Retina (tissue), 1 donor: ENCODE measurements around the gene MRPL46.

ENCODE experiments used
- DNase-seq: peaks from one replicate; pipeline ENCODE4 v3.0.0-alpha.2; 2016

MRPL46 gene

GRCh38 chr15:88467073-88467934 is at the start of gene MRPL46, which contains the start of gene MRPS11:
Gene MRPL46, minus strand, starts transcription at chr15:88467388. Its CDS starts 11 bp downstream, at chr15:88467377.
Gene MRPS11, plus strand, starts transcription at chr15:88467708. Its CDS starts 10 bp downstream, at chr15:88467718.
- peak; percentile 99 for DNase-seq

DNA sequence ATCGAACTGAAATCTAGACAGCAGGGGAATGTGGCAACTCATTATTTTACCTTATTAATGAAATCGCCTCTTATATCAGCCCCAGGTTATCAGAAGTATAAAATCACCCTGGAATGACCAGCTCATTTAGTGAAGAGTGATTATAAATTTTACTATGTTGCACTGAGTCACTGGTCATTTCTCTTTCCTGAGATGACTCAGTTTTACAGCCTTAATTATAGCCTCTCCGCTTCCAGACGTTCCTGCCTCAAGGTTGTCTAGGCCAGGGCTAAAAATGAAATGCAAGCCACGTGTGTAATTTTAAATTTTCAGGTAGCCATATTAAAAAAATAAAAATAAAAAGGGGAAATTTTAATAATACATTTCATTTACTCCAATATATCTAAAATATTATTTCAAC is 46.0 kb upstream of the MRPL46 start:
- no peak for DNase-seq

DNA sequence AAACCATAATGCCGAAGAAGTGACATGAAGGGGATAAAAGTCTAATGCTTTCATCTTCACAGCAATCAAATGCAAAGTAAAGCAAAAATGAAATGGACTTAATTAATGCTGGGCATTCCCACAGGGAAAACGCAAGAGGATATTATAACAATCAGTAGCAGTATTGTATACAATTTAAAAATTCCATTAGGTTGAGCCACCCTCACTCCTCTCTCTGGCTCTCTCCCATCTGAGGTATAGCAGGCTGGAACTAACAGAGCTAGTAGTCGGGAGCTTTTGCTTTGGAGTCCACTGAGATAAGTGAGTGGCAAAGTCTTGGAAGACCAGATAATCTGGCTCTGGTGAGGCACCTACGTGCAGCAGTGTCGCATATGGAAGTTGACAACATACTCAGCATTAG is 45.4 kb upstream of the MRPL46 start:
- DNase-seq = no peak

DNA sequence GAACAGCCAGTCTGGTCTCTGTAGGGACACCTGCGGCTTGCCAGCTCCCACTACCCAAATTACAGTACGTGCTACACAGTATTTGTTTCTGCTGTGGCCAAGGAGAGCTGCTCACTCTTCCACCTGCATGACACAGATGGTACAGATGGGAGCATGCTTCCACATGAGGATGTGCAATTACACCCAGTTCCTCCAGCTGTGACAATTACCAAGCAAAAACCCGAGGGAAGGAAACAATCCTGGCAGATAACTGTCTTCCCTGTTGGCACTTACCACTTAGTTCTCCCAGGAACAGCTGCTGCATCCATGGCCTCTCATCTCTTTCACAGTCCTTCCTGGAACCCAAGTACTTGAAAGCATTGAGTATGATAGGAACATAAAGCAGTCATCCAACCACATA is 44.9 kb upstream of the MRPL46 start:
- DNase-seq = no peak

GRCh38 chr15:88511161-88511560 is 44.0 kb upstream of the MRPL46 start:
- no peak for DNase-seq

- DNase-seq = no peak
These were observed 42.8 kb upstream of the MRPL46 start for GRCh38 chr15:88509964-88510363.

DNA sequence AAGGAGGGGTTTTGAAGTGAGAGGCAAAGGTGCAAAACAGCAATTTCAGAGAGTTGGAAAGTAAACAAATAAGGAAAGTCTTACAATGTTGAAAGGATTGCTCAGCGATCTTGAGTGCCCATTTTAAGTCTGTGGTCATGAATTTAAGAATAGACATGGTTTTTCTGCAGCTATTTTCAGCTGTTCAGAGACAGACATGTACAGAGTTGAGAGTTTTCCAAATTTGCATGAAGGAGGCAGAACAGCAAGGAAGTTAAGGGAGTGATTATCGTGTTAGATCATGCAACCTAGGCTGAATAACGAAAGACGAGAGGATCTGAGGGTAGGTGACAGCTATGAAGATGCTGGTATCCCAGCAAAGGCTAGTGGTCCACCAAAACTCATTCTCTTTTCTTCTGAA is 42.1 kb upstream of the MRPL46 start:
- no peak for DNase-seq

- no peak for DNase-seq
These were observed 39.4 kb upstream of the MRPL46 start for GRCh38 chr15:88506628-88507027.

- no peak for DNase-seq
These were observed 38.5 kb upstream of the MRPL46 start for GRCh38 chr15:88505721-88506120.

- no peak for DNase-seq
These were observed 37.3 kb upstream of the MRPL46 start for GRCh38 chr15:88504445-88504844.

DNA sequence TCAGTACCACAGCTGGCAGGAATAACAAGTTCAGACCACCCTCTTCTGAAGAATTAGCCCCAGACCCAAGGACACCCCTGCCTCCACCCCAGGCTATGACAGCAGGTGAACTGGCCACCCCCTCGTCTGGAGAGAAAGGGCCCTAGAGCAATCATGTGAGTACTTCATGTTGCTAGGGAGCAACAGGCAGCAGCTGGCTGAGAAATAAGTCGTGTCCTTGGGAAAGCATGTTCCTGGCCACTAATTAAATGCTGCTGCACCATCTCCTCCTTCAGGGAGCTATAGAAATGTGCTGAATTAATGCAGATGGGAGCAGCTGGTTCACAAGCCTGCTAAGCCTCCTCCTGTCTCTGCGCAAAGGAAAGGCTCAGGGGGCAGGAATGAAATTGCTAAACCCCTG is 31.8 kb upstream of the MRPL46 start:
- DNase-seq = peak; percentile 49

- no peak for DNase-seq
These were observed 30.0 kb upstream of the MRPL46 start for GRCh38 chr15:88497109-88497765.

DNA sequence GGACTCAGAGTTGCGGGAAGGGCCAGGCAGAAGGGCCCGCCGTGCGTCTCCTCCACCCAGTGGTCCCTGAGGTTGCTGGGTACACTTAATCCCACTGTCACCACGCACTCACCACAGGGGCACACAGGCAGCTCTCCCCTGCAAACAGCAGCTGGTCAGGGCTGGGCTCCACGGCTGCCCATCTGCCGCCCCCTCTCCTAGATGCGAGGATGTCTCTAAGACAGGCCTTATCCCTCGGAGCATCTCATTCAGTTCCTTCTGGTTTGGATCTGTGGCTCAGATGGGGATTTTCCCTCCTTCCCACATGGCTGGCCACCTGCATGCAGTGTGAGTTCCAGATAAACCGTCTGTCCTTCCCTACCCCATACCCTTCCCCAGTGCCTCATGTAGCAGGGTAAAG is 26.7 kb upstream of the MRPL46 start:
- peak; percentile 54 for DNase-seq

DNA sequence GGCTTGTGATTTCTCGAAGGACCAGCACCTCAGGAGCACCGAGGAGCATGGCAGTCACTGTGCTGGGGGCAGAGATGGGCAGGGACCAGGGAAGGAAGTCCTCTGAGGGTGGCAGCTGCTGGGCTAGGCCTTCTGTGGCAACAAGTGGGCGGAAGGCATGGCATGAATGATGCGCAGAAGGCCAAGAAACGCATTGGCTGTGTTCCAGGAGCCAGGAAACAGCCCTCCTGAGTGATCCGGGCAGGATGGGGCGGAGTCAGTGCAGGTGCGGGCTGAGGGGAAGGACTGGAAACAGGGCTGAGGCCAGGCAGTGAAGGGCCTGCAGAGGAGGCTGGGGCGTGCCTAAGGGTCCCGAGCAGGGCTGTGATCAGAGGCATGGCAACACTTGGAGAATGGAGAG is 24.0 kb upstream of the MRPL46 start:
- DNase-seq = no peak

DNA sequence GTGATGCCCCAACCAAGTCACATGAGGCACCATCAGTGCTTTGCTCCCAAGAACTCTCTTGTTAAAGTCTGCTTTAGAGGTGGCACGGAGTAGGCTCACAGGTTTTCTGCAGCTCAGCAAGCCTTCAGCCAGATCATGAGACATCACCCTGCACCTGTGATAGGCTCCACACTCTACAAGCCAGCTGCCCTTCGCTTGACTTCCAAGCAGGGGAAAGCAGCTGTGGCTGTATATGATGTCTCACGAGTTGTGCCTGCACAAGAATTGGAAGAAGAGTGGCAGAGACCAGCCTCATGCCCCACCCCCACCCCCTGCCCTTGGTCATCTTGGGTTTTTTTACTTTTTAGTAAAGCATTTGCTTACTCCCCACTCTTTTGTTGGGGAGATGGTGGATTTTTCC is 22.8 kb upstream of the MRPL46 start:
- no peak for DNase-seq

GRCh38 chr15:88489321-88489720 is 22.1 kb upstream of the MRPL46 start:
- DNase-seq = no peak

GRCh38 chr15:88487796-88488523 is 20.8 kb upstream of the MRPL46 start:
- peak; percentile 11 for DNase-seq

DNA sequence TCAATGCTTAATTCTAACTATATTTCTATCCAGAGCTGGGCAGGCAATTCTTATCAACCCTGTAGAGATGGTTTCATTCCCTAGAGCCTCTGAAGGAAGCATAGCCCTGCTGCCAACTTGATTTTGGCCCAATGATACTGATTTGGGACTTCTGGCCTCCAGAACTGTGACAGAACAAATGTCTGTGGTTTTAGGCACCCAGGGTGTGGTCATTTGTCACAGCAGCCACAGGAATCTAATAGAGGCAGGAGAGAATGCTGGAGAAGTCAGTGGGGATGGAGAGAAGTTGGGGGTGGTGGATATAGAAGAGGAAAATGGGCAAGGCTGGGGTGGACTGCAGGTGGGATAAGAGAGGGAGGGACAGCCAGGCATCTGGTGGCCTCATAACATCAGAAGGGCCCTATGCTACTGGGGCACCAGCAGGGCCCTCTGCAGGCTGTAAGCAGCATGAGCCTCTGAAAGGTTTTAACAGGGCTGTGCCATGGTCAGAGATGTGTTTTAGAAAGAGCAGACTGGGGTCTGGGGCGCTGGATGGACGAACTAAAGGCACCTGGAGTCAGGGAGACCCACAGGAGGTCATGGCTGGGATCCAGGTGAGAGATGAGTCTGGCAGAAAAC is 20.1 kb upstream of the MRPL46 start:
- no peak for DNase-seq

DNA sequence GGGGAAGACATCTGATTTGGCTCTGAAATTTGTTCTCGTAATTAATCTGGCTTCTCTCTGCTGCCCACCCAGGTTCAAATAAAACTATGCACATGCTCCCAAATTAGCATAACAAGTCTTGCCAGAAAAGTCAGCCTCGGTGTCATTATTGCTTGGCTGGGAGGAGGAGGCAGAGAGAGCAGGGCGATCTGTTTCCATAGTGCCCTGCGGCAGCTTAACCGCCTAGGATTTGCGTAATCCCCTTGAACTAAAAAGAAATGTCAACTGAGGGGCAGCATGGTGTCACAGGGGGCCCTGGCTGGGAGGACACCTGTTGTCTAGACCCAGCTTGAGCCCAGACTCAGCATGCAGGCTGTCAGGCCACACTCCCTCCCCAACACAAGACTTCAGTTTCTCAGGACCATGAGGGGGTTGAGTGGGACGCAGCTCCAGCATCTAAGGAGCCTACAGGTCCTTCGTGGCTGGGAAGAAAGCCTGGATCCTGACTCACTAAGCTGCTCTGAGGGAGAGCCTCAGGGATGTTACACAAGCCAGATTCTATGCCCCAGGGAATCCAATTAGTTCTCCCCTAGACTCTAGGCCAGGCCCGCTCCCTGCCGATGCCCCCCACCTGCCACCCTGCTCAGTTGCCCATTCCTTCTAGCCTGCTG is 17.6 kb upstream of the MRPL46 start:
- peak; percentile 63 for DNase-seq

- DNase-seq = no peak
These were observed 15.1 kb upstream of the MRPL46 start for GRCh38 chr15:88482263-88482662.

DNA sequence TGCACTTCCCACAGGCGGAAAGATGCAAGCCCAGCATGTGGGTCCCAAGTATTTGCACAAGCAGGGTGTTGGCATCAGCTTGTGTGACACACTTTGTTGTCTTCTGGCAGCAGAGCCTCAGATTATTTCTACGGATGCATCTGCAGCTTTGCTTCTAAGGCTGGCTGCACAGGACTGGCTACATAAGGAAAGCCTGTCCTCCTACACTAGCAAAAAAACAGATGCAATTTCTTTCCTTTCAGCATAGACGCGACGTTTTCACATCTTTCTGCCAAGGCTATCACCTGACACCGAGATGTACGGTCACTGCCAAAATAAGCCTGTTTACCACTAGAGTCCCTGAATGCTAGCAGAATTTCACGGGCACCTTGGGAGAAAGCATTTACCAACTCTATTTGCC is 13.8 kb upstream of the MRPL46 start:
- DNase-seq = no peak

- no peak for DNase-seq
These were observed 12.0 kb upstream of the MRPL46 start for GRCh38 chr15:88479169-88479568.

DNA sequence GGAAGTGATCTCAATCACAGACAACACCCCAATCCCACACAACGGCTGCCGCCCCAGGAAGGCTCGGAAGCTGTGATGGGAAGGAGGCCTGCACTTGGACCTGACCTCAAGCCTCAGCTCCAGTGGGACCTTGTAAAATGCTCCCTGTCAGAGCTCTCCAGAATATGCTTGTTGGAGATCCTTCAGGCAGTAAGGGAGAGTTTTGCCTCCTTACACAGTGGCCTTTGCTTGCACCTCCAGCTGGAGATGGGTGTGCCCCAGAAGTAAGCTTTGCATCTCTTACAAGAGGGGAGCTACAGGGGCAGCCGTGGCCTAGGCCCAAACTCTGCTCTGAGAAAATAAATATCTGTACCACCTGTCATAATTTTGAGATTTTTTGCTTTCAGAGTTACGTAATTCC is 10.7 kb upstream of the MRPL46 start:
- no peak for DNase-seq
